OCI-LY3 (cell line): ENCODE measurements around the gene PDXP.

Experiments
- CTCF ChIP-seq: fragments of 200-600, 300-600 bp; sonication (generic); IDR thresholded peaks from 2 replicates; pipeline ENCODE4 v1.5.1; 2014; ENCODE audit warnings: antibody characterized with exemption, low read length, low read depth
- EZH2phosphoT487 ChIP-seq: fragments of 200-600 bp; shearing (Covaris generic); IDR thresholded peaks from 2 replicates; pipeline ENCODE4 v1.6.1; 2018; ENCODE audit warnings: antibody characterized with exemption, mixed run types, low read depth

DNA sequence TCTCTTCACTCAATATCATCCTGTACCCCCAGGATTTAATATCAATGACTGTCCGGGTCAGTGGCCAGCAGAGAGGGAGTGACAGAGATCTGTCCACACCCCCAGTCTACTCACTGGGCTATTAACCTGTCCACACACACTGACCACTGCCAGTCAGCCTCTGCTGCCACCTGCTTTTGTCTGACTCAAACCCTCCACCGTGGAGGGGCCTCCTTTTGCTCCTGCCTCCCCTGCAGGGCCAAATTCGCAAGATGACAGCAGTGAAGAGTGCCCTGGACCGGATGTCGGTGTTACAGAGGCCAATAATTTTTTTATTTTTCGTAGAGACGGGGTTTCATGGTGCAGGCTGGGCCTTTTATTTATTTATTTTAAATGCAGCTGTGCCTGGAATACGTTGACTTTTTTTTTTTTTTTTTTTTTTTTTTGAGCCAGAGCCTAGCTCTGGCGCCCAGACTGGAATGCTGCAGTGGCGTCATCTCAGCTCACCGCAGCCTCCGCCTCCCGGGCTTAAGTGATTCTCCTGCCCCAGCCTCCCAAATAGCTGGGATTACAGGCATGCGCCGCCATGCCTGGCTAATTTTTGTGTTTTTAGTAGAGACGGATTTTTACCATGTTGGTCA, 5.1 kb downstream of the PDXP start:
- no peak for TF ChIP-seq CTCF
- no peak for TF ChIP-seq EZH2phosphoT487
